ENCODE data around the gene TUFT1. TPM values are rescaled to one million over a fixed set of nuclear protein-coding genes. Genes with fewer than 3 reads are reported as not detected.

The TUFT1 gene
- total RNA-seq, 4 donors from 2014 or later: 3.3 to 8.1 (median 5.3) TPM

GRCh38 chr1:151568626-151569088 is 28.5 kb downstream of the TUFT1 start:
- peaks cover 0 to 66% (median 3%) of the 10 kb centered on the region in 3 donors for H3K36me3 ChIP-seq

GRCh38 chr1:151570819-151571218 is 30.7 kb downstream of the TUFT1 start:
- peaks cover 0 to 65% (median 0%) of the 10 kb centered on the region in 3 donors for H3K36me3 ChIP-seq
- 84 to 100% methylated on average over 1 of the region's 1 CpG for WGBS, 2 donors
- TF ChIP-seq CTCF (IDR thresholded peaks at IDR 0.05) (no peak), POLR2A (IDR thresholded peaks at IDR 0.05) (no peak), EP300 (IDR thresholded peaks at IDR 0.05) (no peak)

More at GRCh38 chr1:151568626-151569088, 28.5 kb downstream of the TUFT1 start:
- no peak overlapping the region for H3K27ac ChIP-seq
- no peaks in the 10 kb centered on the region for H3K27me3 ChIP-seq
- TF ChIP-seq EP300 (IDR thresholded peaks at IDR 0.05) (no peak), POLR2A (IDR thresholded peaks at IDR 0.05) (no peak), CTCF (IDR thresholded peaks at IDR 0.05) (no peak)
- H3K9me3 ChIP-seq: no peaks in the 10 kb centered on the region
- WGBS, 2 donors: 77 to 81% methylated on average over 3 of the region's 3 CpGs
- DNase-seq (ENCODE audit: low spot score in 2 of 2): no peak
- no peak overlapping the region for H3K4me3 ChIP-seq
- H3K4me1 ChIP-seq: no peaks in the 10 kb centered on the region

GRCh38 chr1:151574575-151575529 is 34.7 kb downstream of the TUFT1 start:
- H3K27me3 ChIP-seq: no peaks in the 10 kb centered on the region
- DNase-seq (ENCODE audit: low spot score in 2 of 2): no peak
- H3K4me1 ChIP-seq: no peaks in the 10 kb centered on the region
- no peak overlapping the region for H3K27ac ChIP-seq
- 83 to 84% methylated on average over 12 of the region's 12 CpGs for WGBS, 2 donors
- H3K36me3 ChIP-seq: peaks cover 0 to 67% (median 0%) of the 10 kb centered on the region in 3 donors
- TF ChIP-seq EP300 (IDR thresholded peaks at IDR 0.05) (no peak), CTCF (IDR thresholded peaks at IDR 0.05) (no peak), POLR2A (IDR thresholded peaks at IDR 0.05) (no peak)
- no peaks in the 10 kb centered on the region for H3K9me3 ChIP-seq
- H3K4me3 ChIP-seq: no peak overlapping the region

More at GRCh38 chr1:151570819-151571218, 30.7 kb downstream of the TUFT1 start:
- H3K4me1 ChIP-seq: no peaks in the 10 kb centered on the region
- no peaks in the 10 kb centered on the region for H3K27me3 ChIP-seq
- no peaks in the 10 kb centered on the region for H3K9me3 ChIP-seq
- no peak overlapping the region for H3K27ac ChIP-seq
- DNase-seq (ENCODE audit: low spot score in 2 of 2): no peak
- no peak overlapping the region for H3K4me3 ChIP-seq

- Histone ChIP-seq H3K9me3 (no peaks in the 10 kb centered on the region), H3K27ac (no peak overlapping the region), H3K36me3 (peaks cover 0 to 72% (median 3%) of the 10 kb centered on the region in 3 donors), H3K4me1 (no peaks in the 10 kb centered on the region), H3K27me3 (no peaks in the 10 kb centered on the region), H3K4me3 (no peak overlapping the region)
- DNase-seq (ENCODE audit: low spot score in 2 of 2): no peak
- TF ChIP-seq EP300 (IDR thresholded peaks at IDR 0.05) (no peak), CTCF (IDR thresholded peaks at IDR 0.05) (no peak), POLR2A (IDR thresholded peaks at IDR 0.05) (no peak)
- 89 to 100% methylated on average over 2 of the region's 2 CpGs for WGBS, 2 donors
Measured at GRCh38 chr1:151577173-151577572, 37.1 kb downstream of the TUFT1 start.

- Histone ChIP-seq H3K27ac (no peak overlapping the region), H3K36me3 (peaks cover 0 to 61% (median 3%) of the 10 kb centered on the region in 3 donors), H3K4me3 (no peak overlapping the region), H3K4me1 (no peaks in the 10 kb centered on the region), H3K9me3 (no peaks in the 10 kb centered on the region), H3K27me3 (no peaks in the 10 kb centered on the region)
- TF ChIP-seq EP300 (IDR thresholded peaks at IDR 0.05) (no peak), CTCF (IDR thresholded peaks at IDR 0.05) (no peak), POLR2A (IDR thresholded peaks at IDR 0.05) (no peak)
- DNase-seq (ENCODE audit: low spot score in 2 of 2): no peak
- WGBS, 2 donors: 70 to 86% methylated on average over 1 of the region's 1 CpG
Measured at GRCh38 chr1:151578941-151579340, 38.8 kb downstream of the TUFT1 start.

All from tibial nerve (tissue), 4 donors.